Liver (tissue), 9 donors: ENCODE data around the gene SORCS2. TPM values are rescaled to one million over a fixed set of nuclear protein-coding genes. Genes with fewer than 3 reads are reported as not detected.

Experiments used
- DNase-seq: peaks from one replicate; pipeline ENCODE4 v3.0.0-alpha.2; 2017; ENCODE audit warnings: low spot score
- H3K27ac ChIP-seq, 2 donors: one replicate each; pipeline ENCODE4 v1.7.0; 2013; ENCODE audit warnings: inconsistent platforms in 2 of 2, low read length in 2 of 2, control low read depth in 1 of 2, low read depth in 1 of 2, mild to moderate bottlenecking in 1 of 2
- H3K27me3 ChIP-seq, 4 donors: one replicate each; pipeline versions ENCODE4 v1.6.1 to v1.7.0; 2013; ENCODE audit warnings: low read length in 3 of 4, inconsistent platforms in 1 of 4, mild to moderate bottlenecking in 1 of 4, moderate library complexity in 1 of 4; ENCODE audit not compliant: control insufficient read depth in 4 of 4, insufficient read depth in 4 of 4
- H3K36me3 ChIP-seq, 4 donors: one replicate each; pipeline versions ENCODE4 v1.6.1 to v1.7.0; 2013; ENCODE audit warnings: low read length in 3 of 4, mild to moderate bottlenecking in 3 of 4, low read depth in 1 of 4, moderate library complexity in 1 of 4; ENCODE audit not compliant: control insufficient read depth in 4 of 4, insufficient read depth in 3 of 4
- H3K4me1 ChIP-seq, 4 donors: one replicate each; pipeline versions ENCODE4 v1.6.1 to v1.7.0; 2013; ENCODE audit warnings: low read length in 3 of 4, mild to moderate bottlenecking in 3 of 4, moderate library complexity in 1 of 4; ENCODE audit not compliant: control insufficient read depth in 4 of 4, insufficient read depth in 4 of 4
- H3K4me3 ChIP-seq, 3 donors: one replicate each; pipeline versions ENCODE4 v1.6.1 to v1.7.0; 2013; ENCODE audit warnings: low read length in 3 of 3, control low read depth in 1 of 3, low read depth in 1 of 3, mild to moderate bottlenecking in 1 of 3
- H3K9ac ChIP-seq, 2 donors: one replicate each; pipeline ENCODE4 v1.7.0; 2013; ENCODE audit warnings: low read length in 2 of 2, mild to moderate bottlenecking in 2 of 2, moderate library complexity in 2 of 2, control low read depth in 1 of 2, low read depth in 1 of 2
- H3K9me3 ChIP-seq, 4 donors: one replicate each; pipeline versions ENCODE4 v1.6.1 to v1.7.0; 2013; ENCODE audit warnings: low read length in 3 of 4; ENCODE audit not compliant: control insufficient read depth in 4 of 4
- EGR1 ChIP-seq, 2 donors: IDR thresholded peaks; 2 replicates each; pipeline ENCODE4 v1.6.1; 2016 to 2018; ENCODE audit warnings: antibody characterized with exemption in 2 of 2, low read depth in 2 of 2
- FOXA1 ChIP-seq: IDR thresholded peaks from 2 replicates; pipeline ENCODE4 v1.6.1; 2016; ENCODE audit warnings: antibody characterized with exemption
- FOXA2 ChIP-seq: IDR thresholded peaks from 2 replicates; pipeline ENCODE4 v1.6.1; 2016; ENCODE audit warnings: antibody characterized with exemption
- GABPA ChIP-seq, 2 donors: IDR thresholded peaks in 1 of 2; conservative IDR thresholded peaks in 1 of 2; 2 replicates each; pipeline ENCODE4 v1.6.1; 2016; ENCODE audit warnings: antibody characterized with exemption in 2 of 2, mild to moderate bottlenecking in 1 of 2, moderate library complexity in 1 of 2
- HNF4A ChIP-seq, 2 donors: conservative IDR thresholded peaks; 2 replicates each; pipeline ENCODE4 v1.6.1; 2016; ENCODE audit warnings: antibody characterized with exemption in 2 of 2, mild to moderate bottlenecking in 2 of 2
- HNF4G ChIP-seq: IDR thresholded peaks from 2 replicates; pipeline ENCODE4 v1.6.1; 2016; ENCODE audit warnings: antibody characterized with exemption
- NR2F2 ChIP-seq: IDR thresholded peaks from 2 replicates; pipeline ENCODE4 v1.6.1; 2016; ENCODE audit warnings: antibody characterized with exemption
- RAD21 ChIP-seq, 2 donors: IDR thresholded peaks; 2 replicates each; pipeline ENCODE4 v1.6.1; 2016; ENCODE audit warnings: antibody characterized with exemption in 2 of 2, mild to moderate bottlenecking in 2 of 2
- RXRA ChIP-seq, 2 donors: IDR thresholded peaks; 2 replicates each; pipeline ENCODE4 v1.6.1; 2017 to 2018; ENCODE audit warnings: antibody characterized with exemption in 2 of 2, mild to moderate bottlenecking in 1 of 2
- SP1 ChIP-seq: IDR thresholded peaks from 2 replicates; pipeline ENCODE4 v1.6.1; 2018; ENCODE audit warnings: antibody characterized with exemption, mild to moderate bottlenecking
- TAF1 ChIP-seq: conservative IDR thresholded peaks from 2 replicates; pipeline ENCODE4 v1.6.1; 2016; ENCODE audit warnings: antibody characterized with exemption, mild to moderate bottlenecking
- YY1 ChIP-seq: IDR thresholded peaks from 2 replicates; pipeline ENCODE4 v1.6.1; 2016; ENCODE audit warnings: antibody characterized with exemption, mild to moderate bottlenecking
- WGBS: extraction: QIAGEN DNeasy Blood & Tissue Kit; methylation state at CpG from one replicate; pipeline ENCODE4 v1.1.7; 2013; 5-methylcytosine and 5-hydroxymethylcytosine counted together
- polyA plus RNA-seq, 2 donors: library from polyadenylated mRNA; stranded (reverse) in 1 of 2; unstranded in 1 of 2; fragments of 200-250 nt in 1 of 2; fragments of >200 nt in 1 of 2; fragmentation: Nextera tagmentation in 1 of 2; extraction: Ambion mirVana in 1 of 2; gene quantifications; one replicate each; pipeline versions ENCODE4 v1.2.1 to v1.2.3, GENCODE V29; 2013 to 2015
- total RNA-seq, 2 donors: library from RNA; depleted of rRNA; stranded (reverse); fragments of >200 nt; gene quantifications; one replicate each; pipeline ENCODE4 v1.2.3, GENCODE V29; 2014
- TF ChIP-seq, protein P1 (sequence below): IDR thresholded peaks from 2 replicates; pipeline ENCODE4 v1.6.1; 2016; ENCODE audit warnings: antibody characterized with exemption
- TF ChIP-seq, protein P2 (sequence below): IDR thresholded peaks from 2 replicates; pipeline ENCODE4 v1.6.1; 2016; ENCODE audit warnings: antibody characterized with exemption
- TF ChIP-seq, protein P3 (sequence below): fragments of 150-350 bp; IDR thresholded peaks from 2 replicates; pipeline ENCODE4 v1.5.1; 2017; ENCODE audit warnings: improper control_type of control experiment, low read depth, low read length; ENCODE audit not compliant: missing input control
- TF ChIP-seq, protein P4 (sequence below): IDR thresholded peaks from 2 replicates; pipeline ENCODE4 v1.6.1; 2016; ENCODE audit warnings: antibody characterized with exemption
- TF ChIP-seq, protein P5 (sequence below): IDR thresholded peaks from 2 replicates; pipeline ENCODE4 v1.6.1; 2016; ENCODE audit warnings: antibody characterized with exemption, mild to moderate bottlenecking
- donor health status: healthy.
- donor health status: healthy.
- donor health status: healthy.
- donor health status: healthy.
- donor health status: healthy.

SORCS2 gene
- total and polyA plus RNA-seq, 4 donors = 0.10 to 1.4 (median 0.92) TPM

DNA sequence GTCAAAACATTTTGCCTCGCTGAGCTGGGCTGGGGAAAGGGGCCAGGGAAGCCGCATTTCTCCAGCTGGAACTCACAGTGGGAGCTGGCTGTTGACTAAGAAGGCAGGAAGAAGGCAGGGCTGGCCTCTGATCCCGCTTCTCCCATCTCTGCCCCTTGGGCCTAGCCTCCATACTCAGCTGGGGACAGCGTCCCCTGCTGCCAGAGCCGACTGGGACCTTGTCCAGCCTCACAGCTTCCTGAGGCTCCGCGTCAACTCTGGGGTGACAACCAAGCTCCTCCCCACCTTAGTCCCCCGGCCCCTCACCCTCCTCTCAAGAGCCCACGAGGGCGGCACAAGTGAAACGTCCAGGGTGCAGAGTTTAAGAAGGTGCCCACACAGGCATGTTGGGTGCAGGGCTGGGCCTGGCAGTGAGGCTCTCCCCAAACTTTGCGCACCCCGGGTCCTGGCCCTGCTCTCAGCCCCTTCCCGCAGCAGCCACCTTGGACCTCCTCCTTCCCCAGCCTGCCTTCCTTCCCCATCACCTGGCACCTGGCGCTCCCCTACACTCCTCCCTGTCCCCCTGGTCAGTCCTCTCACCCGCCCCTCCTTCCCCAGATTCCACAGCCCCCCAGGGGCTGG lies 141.6 kb downstream of the SORCS2 start:
- Histone ChIP-seq H3K27ac (no peak overlapping the region), H3K36me3 (no peaks in the 10 kb centered on the region), H3K27me3 (no peaks in the 10 kb centered on the region), H3K4me3 (no peak overlapping the region), H3K9me3 (no peaks in the 10 kb centered on the region), H3K9ac (no peak overlapping the region), H3K4me1 (peaks cover 0 to 13% (median 5%) of the 10 kb centered on the region in 4 donors)
- TF ChIP-seq, protein P1, sequence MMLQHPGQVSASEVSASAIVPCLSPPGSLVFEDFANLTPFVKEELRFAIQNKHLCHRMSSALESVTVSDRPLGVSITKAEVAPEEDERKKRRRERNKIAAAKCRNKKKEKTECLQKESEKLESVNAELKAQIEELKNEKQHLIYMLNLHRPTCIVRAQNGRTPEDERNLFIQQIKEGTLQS = no peak
- no peak for TF ChIP-seq HNF4G
- DNase-seq = no peak
- 89% methylated on average over 16 of the region's 16 CpGs for WGBS

DNA sequence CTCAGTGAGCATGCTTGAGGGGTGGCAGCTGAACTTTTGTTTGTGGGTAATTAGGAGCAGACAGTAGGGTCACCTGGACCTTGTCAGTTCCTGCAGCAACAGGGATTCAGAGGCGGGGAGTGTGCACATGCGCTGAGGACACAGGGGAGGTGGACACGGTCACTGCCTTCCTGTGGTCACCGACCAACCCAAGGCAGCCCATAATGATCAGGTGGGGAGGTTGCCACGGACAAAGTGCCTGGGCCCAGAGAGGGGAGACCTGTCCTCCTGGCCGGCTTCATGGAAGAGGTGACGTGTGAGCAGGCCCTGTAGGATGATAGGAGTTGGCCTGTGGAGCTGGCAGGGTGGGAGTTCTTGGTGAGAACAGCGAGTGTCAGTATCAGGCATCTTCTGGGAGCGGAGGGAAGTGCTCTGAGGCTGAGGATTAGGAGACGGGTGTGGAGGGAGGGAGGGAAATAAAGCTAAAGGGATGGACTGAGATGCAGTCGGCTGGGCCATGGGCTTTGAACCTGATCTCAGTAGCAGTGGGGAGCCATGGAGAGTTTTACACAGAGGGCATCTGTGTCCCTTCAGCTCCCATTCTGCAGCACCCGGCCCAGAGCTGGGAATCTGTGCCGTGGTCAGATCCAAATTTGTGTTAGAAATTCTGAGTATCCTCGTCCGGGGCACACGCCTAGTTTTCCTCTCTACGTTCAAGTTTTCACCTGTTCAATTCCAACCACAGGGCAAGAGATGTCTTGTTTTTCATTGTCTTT lies 142.4 kb downstream of the SORCS2 start:
- Histone ChIP-seq H3K27me3 (no peaks in the 10 kb centered on the region), H3K27ac (no peak overlapping the region), H3K9ac (no peak overlapping the region), H3K4me1 (peaks cover 0 to 13% (median 5%) of the 10 kb centered on the region in 4 donors), H3K36me3 (no peaks in the 10 kb centered on the region), H3K9me3 (no peaks in the 10 kb centered on the region), H3K4me3 (no peak overlapping the region)
- DNase-seq = no peak
- 93% methylated on average over 17 of the region's 17 CpGs for WGBS
- TF ChIP-seq RXRA (IDR thresholded peaks at IDR 0.05) (no peak), HNF4A (conservative IDR thresholded peaks at IDR 0.05) (no peak), NR2F2 (no peak), RAD21 (IDR thresholded peaks at IDR 0.05) (no peak), HNF4G (no peak), FOXA1 (no peak), TAF1 (no peak), YY1 (no peak), SP1 (no peak), GABPA (IDR thresholded peaks at IDR 0.05 in 1 of 2, conservative IDR thresholded peaks at IDR 0.05 in 1 of 2) (no peak), EGR1 (IDR thresholded peaks at IDR 0.05; ENCODE audit: low read depth in 2 of 2) (no peak), FOXA2 (no peak)
- TF ChIP-seq, protein P2, sequence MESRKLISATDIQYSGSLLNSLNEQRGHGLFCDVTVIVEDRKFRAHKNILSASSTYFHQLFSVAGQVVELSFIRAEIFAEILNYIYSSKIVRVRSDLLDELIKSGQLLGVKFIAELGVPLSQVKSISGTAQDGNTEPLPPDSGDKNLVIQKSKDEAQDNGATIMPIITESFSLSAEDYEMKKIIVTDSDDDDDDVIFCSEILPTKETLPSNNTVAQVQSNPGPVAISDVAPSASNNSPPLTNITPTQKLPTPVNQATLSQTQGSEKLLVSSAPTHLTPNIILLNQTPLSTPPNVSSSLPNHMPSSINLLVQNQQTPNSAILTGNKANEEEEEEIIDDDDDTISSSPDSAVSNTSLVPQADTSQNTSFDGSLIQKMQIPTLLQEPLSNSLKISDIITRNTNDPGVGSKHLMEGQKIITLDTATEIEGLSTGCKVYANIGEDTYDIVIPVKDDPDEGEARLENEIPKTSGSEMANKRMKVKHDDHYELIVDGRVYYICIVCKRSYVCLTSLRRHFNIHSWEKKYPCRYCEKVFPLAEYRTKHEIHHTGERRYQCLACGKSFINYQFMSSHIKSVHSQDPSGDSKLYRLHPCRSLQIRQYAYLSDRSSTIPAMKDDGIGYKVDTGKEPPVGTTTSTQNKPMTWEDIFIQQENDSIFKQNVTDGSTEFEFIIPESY = no peak
- TF ChIP-seq, protein P1 = no peak
- TF ChIP-seq, protein P3, sequence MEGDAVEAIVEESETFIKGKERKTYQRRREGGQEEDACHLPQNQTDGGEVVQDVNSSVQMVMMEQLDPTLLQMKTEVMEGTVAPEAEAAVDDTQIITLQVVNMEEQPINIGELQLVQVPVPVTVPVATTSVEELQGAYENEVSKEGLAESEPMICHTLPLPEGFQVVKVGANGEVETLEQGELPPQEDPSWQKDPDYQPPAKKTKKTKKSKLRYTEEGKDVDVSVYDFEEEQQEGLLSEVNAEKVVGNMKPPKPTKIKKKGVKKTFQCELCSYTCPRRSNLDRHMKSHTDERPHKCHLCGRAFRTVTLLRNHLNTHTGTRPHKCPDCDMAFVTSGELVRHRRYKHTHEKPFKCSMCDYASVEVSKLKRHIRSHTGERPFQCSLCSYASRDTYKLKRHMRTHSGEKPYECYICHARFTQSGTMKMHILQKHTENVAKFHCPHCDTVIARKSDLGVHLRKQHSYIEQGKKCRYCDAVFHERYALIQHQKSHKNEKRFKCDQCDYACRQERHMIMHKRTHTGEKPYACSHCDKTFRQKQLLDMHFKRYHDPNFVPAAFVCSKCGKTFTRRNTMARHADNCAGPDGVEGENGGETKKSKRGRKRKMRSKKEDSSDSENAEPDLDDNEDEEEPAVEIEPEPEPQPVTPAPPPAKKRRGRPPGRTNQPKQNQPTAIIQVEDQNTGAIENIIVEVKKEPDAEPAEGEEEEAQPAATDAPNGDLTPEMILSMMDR = no peak
- TF ChIP-seq, protein P4, sequence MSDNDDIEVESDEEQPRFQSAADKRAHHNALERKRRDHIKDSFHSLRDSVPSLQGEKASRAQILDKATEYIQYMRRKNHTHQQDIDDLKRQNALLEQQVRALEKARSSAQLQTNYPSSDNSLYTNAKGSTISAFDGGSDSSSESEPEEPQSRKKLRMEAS = no peak
- TF ChIP-seq, protein P5, sequence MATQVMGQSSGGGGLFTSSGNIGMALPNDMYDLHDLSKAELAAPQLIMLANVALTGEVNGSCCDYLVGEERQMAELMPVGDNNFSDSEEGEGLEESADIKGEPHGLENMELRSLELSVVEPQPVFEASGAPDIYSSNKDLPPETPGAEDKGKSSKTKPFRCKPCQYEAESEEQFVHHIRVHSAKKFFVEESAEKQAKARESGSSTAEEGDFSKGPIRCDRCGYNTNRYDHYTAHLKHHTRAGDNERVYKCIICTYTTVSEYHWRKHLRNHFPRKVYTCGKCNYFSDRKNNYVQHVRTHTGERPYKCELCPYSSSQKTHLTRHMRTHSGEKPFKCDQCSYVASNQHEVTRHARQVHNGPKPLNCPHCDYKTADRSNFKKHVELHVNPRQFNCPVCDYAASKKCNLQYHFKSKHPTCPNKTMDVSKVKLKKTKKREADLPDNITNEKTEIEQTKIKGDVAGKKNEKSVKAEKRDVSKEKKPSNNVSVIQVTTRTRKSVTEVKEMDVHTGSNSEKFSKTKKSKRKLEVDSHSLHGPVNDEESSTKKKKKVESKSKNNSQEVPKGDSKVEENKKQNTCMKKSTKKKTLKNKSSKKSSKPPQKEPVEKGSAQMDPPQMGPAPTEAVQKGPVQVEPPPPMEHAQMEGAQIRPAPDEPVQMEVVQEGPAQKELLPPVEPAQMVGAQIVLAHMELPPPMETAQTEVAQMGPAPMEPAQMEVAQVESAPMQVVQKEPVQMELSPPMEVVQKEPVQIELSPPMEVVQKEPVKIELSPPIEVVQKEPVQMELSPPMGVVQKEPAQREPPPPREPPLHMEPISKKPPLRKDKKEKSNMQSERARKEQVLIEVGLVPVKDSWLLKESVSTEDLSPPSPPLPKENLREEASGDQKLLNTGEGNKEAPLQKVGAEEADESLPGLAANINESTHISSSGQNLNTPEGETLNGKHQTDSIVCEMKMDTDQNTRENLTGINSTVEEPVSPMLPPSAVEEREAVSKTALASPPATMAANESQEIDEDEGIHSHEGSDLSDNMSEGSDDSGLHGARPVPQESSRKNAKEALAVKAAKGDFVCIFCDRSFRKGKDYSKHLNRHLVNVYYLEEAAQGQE = no peak
